H1 (cell line): ENCODE results near the gene FAM174B. TPM values are rescaled to one million over a fixed set of nuclear protein-coding genes. Genes with fewer than 3 reads are reported as not detected.

ENCODE experiments used
- CHD1 ChIP-seq: IDR thresholded peaks from 2 replicates; pipeline ENCODE4 v1.6.1; 2012; ENCODE audit warnings: low read depth, low read length, improper control_type of control experiment
- KDM5A ChIP-seq: fragments of 200-600 bp; IDR thresholded peaks from 2 replicates; pipeline ENCODE4 v1.7.1; 2012; ENCODE audit warnings: mild to moderate bottlenecking, low read length, inconsistent platforms, mixed read lengths
- MAFK ChIP-seq: IDR thresholded peaks from 2 replicates; pipeline ENCODE4 v1.6.1; 2012; ENCODE audit warnings: low read depth, mild to moderate bottlenecking, improper control_type of control experiment, low read length
- NRF1 ChIP-seq: IDR thresholded peaks from 2 replicates; pipeline ENCODE4 v1.6.1; 2011; ENCODE audit warnings: mild to moderate bottlenecking, low read depth, low read length, improper control_type of control experiment
- POU5F1 ChIP-seq: IDR thresholded peaks from 2 replicates; pipeline ENCODE4 v1.6.1; 2011; ENCODE audit warnings: low read depth, mild to moderate bottlenecking, low read length, moderate library complexity
- RBBP5 ChIP-seq: IDR thresholded peaks from 2 replicates; pipeline ENCODE4 v1.7.1; 2012; ENCODE audit warnings: low read depth, mild to moderate bottlenecking, inconsistent platforms, low read length, moderate library complexity, borderline replicate concordance
- SP4 ChIP-seq: IDR thresholded peaks from 2 replicates; pipeline ENCODE4 v1.6.1; 2012; ENCODE audit warnings: low read length, inconsistent platforms
- TAF1 ChIP-seq: IDR thresholded peaks from 2 replicates; pipeline ENCODE4 v1.6.1; 2011; ENCODE audit warnings: mild to moderate bottlenecking, low read depth, low read length
- TAF7 ChIP-seq: optimal IDR thresholded peaks from 2 replicates; pipeline ENCODE3; 2011; ENCODE audit warnings: low read depth, mild to moderate bottlenecking, inconsistent platforms, low read length, moderate library complexity, borderline replicate concordance
- polyA plus RNA-seq, 7 experiments: library from polyadenylated mRNA; depleted of rRNA in 3 of 7; stranded (reverse) in 5 of 7; unstranded in 2 of 7; fragments of >200 nt in 5 of 7; fragments of 200-250 nt in 2 of 7; gene quantifications; 1 replicate in 5 of 7; 2 replicates in 1 of 7; 4 replicates in 1 of 7; pipeline versions ENCODE4 v1.2.1 to v1.2.3, GENCODE V29; 2011 to 2013; ENCODE audit warnings: missing spikeins in 2 of 7, mixed read lengths in 2 of 7
- total RNA-seq: library from RNA; stranded (reverse); fragmentation: NEBNext Ultra II Directional; extraction: Animal tissue kit (Norgen Biotek cat#: 25700); gene quantifications from 2 replicates; pipeline ENCODE4 v1.2.1, GENCODE V29; 2021
- TF ChIP-seq, protein P1 (sequence below): fragments of 300-600 bp; sonication (generic); IDR thresholded peaks from 2 replicates; pipeline ENCODE4 v1.7.1; 2012; ENCODE audit warnings: low read length, moderate library complexity, mild to moderate bottlenecking, inconsistent platforms; ENCODE audit not compliant: insufficient replicate concordance
- TF ChIP-seq, protein P2 (sequence below): IDR thresholded peaks from 2 replicates; pipeline ENCODE4 v1.6.1; 2012; ENCODE audit warnings: low read length, inconsistent platforms

Gene FAM174B
- total and polyA plus RNA-seq, 2 of the 8 experiments (the other 6 are each of a cell fraction or from before 2014, with no cell fraction given), result 9.3 to 35.2 TPM

DNA sequence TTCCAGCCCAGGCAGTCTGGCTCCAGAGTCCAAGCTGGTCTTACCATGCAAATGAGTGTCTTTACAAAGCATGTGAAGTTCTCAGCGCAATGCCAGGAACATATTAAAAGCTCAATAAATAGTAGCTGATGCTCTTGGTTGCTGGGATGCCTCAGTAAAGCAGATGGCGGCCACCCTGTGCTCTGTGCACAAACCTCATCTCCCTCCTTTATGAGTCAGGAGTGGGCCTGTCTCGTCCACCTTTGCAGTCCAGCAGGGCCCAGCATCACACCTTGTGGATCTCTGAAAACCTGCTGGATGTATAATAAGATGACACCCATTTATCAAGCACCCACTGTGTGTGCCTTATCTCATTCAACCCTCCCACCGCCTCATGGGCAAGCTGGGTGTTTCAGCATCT lies 42.7 kb downstream of the FAM174B start (continued):
- TF ChIP-seq, protein P1, sequence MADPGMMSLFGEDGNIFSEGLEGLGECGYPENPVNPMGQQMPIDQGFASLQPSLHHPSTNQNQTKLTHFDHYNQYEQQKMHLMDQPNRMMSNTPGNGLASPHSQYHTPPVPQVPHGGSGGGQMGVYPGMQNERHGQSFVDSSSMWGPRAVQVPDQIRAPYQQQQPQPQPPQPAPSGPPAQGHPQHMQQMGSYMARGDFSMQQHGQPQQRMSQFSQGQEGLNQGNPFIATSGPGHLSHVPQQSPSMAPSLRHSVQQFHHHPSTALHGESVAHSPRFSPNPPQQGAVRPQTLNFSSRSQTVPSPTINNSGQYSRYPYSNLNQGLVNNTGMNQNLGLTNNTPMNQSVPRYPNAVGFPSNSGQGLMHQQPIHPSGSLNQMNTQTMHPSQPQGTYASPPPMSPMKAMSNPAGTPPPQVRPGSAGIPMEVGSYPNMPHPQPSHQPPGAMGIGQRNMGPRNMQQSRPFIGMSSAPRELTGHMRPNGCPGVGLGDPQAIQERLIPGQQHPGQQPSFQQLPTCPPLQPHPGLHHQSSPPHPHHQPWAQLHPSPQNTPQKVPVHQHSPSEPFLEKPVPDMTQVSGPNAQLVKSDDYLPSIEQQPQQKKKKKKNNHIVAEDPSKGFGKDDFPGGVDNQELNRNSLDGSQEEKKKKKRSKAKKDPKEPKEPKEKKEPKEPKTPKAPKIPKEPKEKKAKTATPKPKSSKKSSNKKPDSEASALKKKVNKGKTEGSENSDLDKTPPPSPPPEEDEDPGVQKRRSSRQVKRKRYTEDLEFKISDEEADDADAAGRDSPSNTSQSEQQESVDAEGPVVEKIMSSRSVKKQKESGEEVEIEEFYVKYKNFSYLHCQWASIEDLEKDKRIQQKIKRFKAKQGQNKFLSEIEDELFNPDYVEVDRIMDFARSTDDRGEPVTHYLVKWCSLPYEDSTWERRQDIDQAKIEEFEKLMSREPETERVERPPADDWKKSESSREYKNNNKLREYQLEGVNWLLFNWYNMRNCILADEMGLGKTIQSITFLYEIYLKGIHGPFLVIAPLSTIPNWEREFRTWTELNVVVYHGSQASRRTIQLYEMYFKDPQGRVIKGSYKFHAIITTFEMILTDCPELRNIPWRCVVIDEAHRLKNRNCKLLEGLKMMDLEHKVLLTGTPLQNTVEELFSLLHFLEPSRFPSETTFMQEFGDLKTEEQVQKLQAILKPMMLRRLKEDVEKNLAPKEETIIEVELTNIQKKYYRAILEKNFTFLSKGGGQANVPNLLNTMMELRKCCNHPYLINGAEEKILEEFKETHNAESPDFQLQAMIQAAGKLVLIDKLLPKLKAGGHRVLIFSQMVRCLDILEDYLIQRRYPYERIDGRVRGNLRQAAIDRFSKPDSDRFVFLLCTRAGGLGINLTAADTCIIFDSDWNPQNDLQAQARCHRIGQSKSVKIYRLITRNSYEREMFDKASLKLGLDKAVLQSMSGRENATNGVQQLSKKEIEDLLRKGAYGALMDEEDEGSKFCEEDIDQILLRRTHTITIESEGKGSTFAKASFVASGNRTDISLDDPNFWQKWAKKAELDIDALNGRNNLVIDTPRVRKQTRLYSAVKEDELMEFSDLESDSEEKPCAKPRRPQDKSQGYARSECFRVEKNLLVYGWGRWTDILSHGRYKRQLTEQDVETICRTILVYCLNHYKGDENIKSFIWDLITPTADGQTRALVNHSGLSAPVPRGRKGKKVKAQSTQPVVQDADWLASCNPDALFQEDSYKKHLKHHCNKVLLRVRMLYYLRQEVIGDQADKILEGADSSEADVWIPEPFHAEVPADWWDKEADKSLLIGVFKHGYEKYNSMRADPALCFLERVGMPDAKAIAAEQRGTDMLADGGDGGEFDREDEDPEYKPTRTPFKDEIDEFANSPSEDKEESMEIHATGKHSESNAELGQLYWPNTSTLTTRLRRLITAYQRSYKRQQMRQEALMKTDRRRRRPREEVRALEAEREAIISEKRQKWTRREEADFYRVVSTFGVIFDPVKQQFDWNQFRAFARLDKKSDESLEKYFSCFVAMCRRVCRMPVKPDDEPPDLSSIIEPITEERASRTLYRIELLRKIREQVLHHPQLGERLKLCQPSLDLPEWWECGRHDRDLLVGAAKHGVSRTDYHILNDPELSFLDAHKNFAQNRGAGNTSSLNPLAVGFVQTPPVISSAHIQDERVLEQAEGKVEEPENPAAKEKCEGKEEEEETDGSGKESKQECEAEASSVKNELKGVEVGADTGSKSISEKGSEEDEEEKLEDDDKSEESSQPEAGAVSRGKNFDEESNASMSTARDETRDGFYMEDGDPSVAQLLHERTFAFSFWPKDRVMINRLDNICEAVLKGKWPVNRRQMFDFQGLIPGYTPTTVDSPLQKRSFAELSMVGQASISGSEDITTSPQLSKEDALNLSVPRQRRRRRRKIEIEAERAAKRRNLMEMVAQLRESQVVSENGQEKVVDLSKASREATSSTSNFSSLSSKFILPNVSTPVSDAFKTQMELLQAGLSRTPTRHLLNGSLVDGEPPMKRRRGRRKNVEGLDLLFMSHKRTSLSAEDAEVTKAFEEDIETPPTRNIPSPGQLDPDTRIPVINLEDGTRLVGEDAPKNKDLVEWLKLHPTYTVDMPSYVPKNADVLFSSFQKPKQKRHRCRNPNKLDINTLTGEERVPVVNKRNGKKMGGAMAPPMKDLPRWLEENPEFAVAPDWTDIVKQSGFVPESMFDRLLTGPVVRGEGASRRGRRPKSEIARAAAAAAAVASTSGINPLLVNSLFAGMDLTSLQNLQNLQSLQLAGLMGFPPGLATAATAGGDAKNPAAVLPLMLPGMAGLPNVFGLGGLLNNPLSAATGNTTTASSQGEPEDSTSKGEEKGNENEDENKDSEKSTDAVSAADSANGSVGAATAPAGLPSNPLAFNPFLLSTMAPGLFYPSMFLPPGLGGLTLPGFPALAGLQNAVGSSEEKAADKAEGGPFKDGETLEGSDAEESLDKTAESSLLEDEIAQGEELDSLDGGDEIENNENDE, result no peak
- TF ChIP-seq RBBP5 (no peak), NRF1 (no peak), KDM5A (no peak), TAF7 (no peak), MAFK (no peak), POU5F1 (no peak), CHD1 (no peak), TAF1 (no peak), SP4 (no peak)
- TF ChIP-seq, protein P2, sequence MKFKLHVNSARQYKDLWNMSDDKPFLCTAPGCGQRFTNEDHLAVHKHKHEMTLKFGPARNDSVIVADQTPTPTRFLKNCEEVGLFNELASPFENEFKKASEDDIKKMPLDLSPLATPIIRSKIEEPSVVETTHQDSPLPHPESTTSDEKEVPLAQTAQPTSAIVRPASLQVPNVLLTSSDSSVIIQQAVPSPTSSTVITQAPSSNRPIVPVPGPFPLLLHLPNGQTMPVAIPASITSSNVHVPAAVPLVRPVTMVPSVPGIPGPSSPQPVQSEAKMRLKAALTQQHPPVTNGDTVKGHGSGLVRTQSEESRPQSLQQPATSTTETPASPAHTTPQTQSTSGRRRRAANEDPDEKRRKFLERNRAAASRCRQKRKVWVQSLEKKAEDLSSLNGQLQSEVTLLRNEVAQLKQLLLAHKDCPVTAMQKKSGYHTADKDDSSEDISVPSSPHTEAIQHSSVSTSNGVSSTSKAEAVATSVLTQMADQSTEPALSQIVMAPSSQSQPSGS, result no peak
